K562 (cell line): Measurements from ENCODE around the gene SHFL. TPM values are rescaled to one million over a fixed set of nuclear protein-coding genes. Genes with fewer than 3 reads are reported as not detected.
A peak's percentile ranks its signal among the peaks of the same experiment; 100 is the strongest.

Experiments
- BDP1 ChIP-seq: IDR thresholded peaks from 3 replicates; pipeline ENCODE4 v1.6.1; 2011; ENCODE audit not compliant: insufficient read length, insufficient read depth
- ELF2 ChIP-seq: fragments of 250-450 bp; sonication (Bioruptor Pico); IDR thresholded peaks from 2 replicates; pipeline ENCODE4 v1.5.0; 2021; ENCODE audit warnings: mild to moderate bottlenecking
- FOXA1 ChIP-seq: fragments of 450-650 bp; IDR thresholded peaks from 2 replicates; pipeline ENCODE4 v1.6.1; 2016; ENCODE audit warnings: mild to moderate bottlenecking, borderline replicate concordance
- FOXA3 ChIP-seq, 2 experiments: fragments of 450-650 bp in 1 of 2; sonication (generic) in 1 of 2; formaldehyde crosslinking; IDR thresholded peaks in 1 of 2; conservative IDR thresholded peaks in 1 of 2; 2 replicates each; pipeline versions ENCODE4 v1.4.0 to v1.8.0; 2020 to 2022; ENCODE audit warnings: mild to moderate bottlenecking in 2 of 2, missing genetic modification reagents in 1 of 2
- GTF2E2 ChIP-seq: fragments of 200-800 bp; sonication (Bioruptor generic); IDR thresholded peaks from 2 replicates; pipeline ENCODE4 v1.6.1; 2016; ENCODE audit warnings: missing genetic modification characterization, missing compliant biosample characterization
- HBP1 ChIP-seq: fragments of 450-650 bp; formaldehyde crosslinking; IDR thresholded peaks from 2 replicates; pipeline ENCODE4 v1.4.0; 2022; ENCODE audit warnings: missing genetic modification characterization
- MCM2 ChIP-seq: fragments of 450-650 bp; IDR thresholded peaks from 2 replicates; pipeline ENCODE4 v1.6.1; 2017; ENCODE audit warnings: low read depth, mild to moderate bottlenecking
- NFATC3 ChIP-seq: fragments of 450-650 bp; IDR thresholded peaks from 2 replicates; pipeline ENCODE4 v1.6.1; 2017; ENCODE audit warnings: mild to moderate bottlenecking
- NFE2 ChIP-seq: IDR thresholded peaks from 2 replicates; pipeline ENCODE4 v1.6.1; 2014; ENCODE audit warnings: antibody characterized with exemption, low read depth
- NFRKB ChIP-seq: fragments of 450-650 bp; IDR thresholded peaks from 2 replicates; pipeline ENCODE4 v1.6.1; 2016; ENCODE audit warnings: low read depth
- PCBP2 ChIP-seq: fragments of 200-400 bp; formaldehyde crosslinking; IDR thresholded peaks from 2 replicates; pipeline ENCODE4 v1.6.1; 2018; ENCODE audit warnings: low read length, low read depth, mild to moderate bottlenecking, moderate library complexity; ENCODE audit not compliant: poor library complexity, severe bottlenecking
- SOX6 ChIP-seq: fragments of 450-650 bp; IDR thresholded peaks from 2 replicates; pipeline ENCODE4 v1.6.1; 2014; ENCODE audit warnings: mild to moderate bottlenecking
- SRF ChIP-seq, 2 experiments: fragments of 250-450, 450-650 bp in 1 of 2; sonication (Bioruptor Pico) in 1 of 2; sonication (generic) in 1 of 2; formaldehyde crosslinking; IDR thresholded peaks; 2 replicates each; pipeline versions ENCODE4 v1.5.0 to v1.5.1; 2020 to 2022; ENCODE audit warnings: mild to moderate bottlenecking in 1 of 2, missing genetic modification reagents in 1 of 2
- TFAM ChIP-seq: fragments of 250-450 bp; sonication (Bioruptor Pico); conservative IDR thresholded peaks from 2 replicates; pipeline ENCODE4 v1.5.0; 2021; ENCODE audit warnings: mild to moderate bottlenecking, moderate library complexity
- ZFP36 ChIP-seq: fragments of 150-350 bp; IDR thresholded peaks from 2 replicates; pipeline ENCODE4 v1.6.1; 2018; ENCODE audit warnings: low read length, low read depth; ENCODE audit not compliant: partially characterized antibody
- ZFPM2 ChIP-seq: fragments of 250-450 bp; sonication (Bioruptor Pico); IDR thresholded peaks from 2 replicates; pipeline ENCODE4 v1.5.1; 2022; ENCODE audit warnings: mild to moderate bottlenecking
- ZNF165 ChIP-seq: fragments of 250-450 bp; sonication (Bioruptor Pico); IDR thresholded peaks from 2 replicates; pipeline ENCODE4 v1.4.0; 2020; ENCODE audit warnings: borderline replicate concordance
- ZNF408 ChIP-seq: fragments of 250-450 bp; sonication (Bioruptor Pico); IDR thresholded peaks from 2 replicates; pipeline ENCODE4 v1.4.0; 2020; ENCODE audit warnings: low read depth, mild to moderate bottlenecking, moderate library complexity
- polyA plus RNA-seq, 8 experiments: library from polyadenylated mRNA; depleted of rRNA in 4 of 8; stranded (reverse) in 5 of 8; unstranded in 3 of 8; fragments of >200 nt; fragmentation: Nextera tagmentation in 2 of 8; fragmentation: Illumina TruSeq in 1 of 8; extraction: Ambion mirVana in 2 of 8; extraction: Trizol in 1 of 8; gene quantifications; 2 replicates each; pipeline versions ENCODE4 v1.2.1 to v1.2.3, GENCODE V29; 2011 to 2014; ENCODE audit warnings: inconsistent platforms in 1 of 8, missing spikeins in 1 of 8
- total RNA-seq, 7 experiments: library from RNA; depleted of rRNA in 6 of 7; stranded (reverse); fragments of >200 nt in 6 of 7; fragmentation: Illumina TruSeq in 2 of 7; extraction: Trizol in 2 of 7; gene quantifications; 2 replicates each; pipeline versions ENCODE4 v1.2.1 to v1.2.3, GENCODE V29; 2011 to 2021; ENCODE audit warnings: low replicate concordance in 1 of 7
- TF ChIP-seq, protein P1 (sequence below): fragments of 200-800 bp; sonication (Bioruptor generic); IDR thresholded peaks from 2 replicates; pipeline ENCODE4 v1.6.1; 2016; ENCODE audit warnings: missing genetic modification characterization, missing compliant biosample characterization
- TF ChIP-seq, protein P2 (sequence below): fragments of 250-450 bp; sonication (Bioruptor Pico); IDR thresholded peaks from 2 replicates; pipeline ENCODE4 v1.8.0; 2021; ENCODE audit warnings: moderate library complexity, mild to moderate bottlenecking, inconsistent platforms
- TF ChIP-seq, protein P3 (sequence below): sonication (generic); formaldehyde crosslinking; IDR thresholded peaks from 2 replicates; pipeline ENCODE4 v1.8.1; 2022; ENCODE audit warnings: missing genetic modification reagents

The SHFL gene
- total and polyA plus RNA-seq, 9 of the 15 experiments (the other 6 are each of a cell fraction or from before 2014, with no cell fraction given) = 1.5 to 25.7 (median 13.0) TPM

DNA sequence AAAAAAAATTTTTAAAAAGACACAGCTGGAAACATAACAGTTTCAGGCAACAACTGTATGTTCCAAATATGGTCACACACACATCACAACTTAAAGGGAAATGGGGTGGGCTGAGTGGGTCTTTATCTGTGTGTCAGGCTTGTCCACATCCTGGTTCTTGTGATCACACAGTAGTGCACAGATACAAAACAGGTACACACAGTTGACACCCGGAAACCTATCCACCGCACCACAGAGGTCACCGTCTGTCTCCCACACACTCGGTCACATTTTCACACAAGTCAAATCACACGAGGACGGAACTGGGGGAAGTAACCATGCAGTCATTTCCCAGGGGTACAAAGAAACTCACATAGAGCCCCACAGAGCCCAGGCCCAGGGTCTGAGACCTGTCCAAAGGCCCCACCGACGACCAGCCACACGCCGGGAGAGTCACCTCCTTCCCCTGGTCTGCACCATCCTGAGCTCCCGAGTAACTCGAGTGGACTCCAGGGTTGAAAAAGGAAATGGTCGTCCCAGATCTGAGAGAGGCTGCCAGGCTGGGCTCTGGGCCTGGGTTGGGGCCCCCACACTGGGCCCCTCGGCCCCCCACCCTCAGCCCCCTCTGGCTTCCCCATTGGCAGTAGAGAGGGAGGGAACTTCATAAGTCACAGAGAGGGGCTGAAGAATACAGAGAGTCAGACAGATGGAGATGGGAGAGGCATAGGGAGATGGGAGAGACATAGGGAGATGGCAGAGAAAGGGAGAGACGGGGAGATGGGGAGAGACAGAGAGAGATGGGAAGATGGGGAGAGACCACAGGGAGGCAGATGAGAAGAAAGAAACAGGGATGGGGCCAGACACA, 18.8 kb downstream of the SHFL start (continued):
- TF ChIP-seq NFATC3 (no peak), GTF2E2 (tag) (no peak; the same call in 1 of the 2 replicates), ELF2 (CRISPR knock-in tag) (no peak), SRF (CRISPR knock-in tag; IDR thresholded peaks at IDR 0.05) (peak in 1 of 2 experiments; percentile 87; a peak in 2 of 4 replicates), ZFPM2 (CRISPR knock-in tag) (no peak), PCBP2 (no peak), TFAM (CRISPR knock-in tag) (no peak), ZNF408 (CRISPR knock-in tag) (no peak), FOXA1 (no peak), BDP1 (no peak), ZNF165 (CRISPR knock-in tag) (no peak), SOX6 (0 out of 2 replicates have a peak, but pooled peaks have one; percentile 36), ZFP36 (no peak), FOXA3 (CRISPR knock-in tag; conservative IDR thresholded peaks at IDR 0.05 in 1 of 2, IDR thresholded peaks at IDR 0.05 in 1 of 2) (no peak), HBP1 (CRISPR knock-in tag) (no peak), NFRKB (no peak), MCM2 (no peak), NFE2 (no peak)
- TF ChIP-seq, protein P1, sequence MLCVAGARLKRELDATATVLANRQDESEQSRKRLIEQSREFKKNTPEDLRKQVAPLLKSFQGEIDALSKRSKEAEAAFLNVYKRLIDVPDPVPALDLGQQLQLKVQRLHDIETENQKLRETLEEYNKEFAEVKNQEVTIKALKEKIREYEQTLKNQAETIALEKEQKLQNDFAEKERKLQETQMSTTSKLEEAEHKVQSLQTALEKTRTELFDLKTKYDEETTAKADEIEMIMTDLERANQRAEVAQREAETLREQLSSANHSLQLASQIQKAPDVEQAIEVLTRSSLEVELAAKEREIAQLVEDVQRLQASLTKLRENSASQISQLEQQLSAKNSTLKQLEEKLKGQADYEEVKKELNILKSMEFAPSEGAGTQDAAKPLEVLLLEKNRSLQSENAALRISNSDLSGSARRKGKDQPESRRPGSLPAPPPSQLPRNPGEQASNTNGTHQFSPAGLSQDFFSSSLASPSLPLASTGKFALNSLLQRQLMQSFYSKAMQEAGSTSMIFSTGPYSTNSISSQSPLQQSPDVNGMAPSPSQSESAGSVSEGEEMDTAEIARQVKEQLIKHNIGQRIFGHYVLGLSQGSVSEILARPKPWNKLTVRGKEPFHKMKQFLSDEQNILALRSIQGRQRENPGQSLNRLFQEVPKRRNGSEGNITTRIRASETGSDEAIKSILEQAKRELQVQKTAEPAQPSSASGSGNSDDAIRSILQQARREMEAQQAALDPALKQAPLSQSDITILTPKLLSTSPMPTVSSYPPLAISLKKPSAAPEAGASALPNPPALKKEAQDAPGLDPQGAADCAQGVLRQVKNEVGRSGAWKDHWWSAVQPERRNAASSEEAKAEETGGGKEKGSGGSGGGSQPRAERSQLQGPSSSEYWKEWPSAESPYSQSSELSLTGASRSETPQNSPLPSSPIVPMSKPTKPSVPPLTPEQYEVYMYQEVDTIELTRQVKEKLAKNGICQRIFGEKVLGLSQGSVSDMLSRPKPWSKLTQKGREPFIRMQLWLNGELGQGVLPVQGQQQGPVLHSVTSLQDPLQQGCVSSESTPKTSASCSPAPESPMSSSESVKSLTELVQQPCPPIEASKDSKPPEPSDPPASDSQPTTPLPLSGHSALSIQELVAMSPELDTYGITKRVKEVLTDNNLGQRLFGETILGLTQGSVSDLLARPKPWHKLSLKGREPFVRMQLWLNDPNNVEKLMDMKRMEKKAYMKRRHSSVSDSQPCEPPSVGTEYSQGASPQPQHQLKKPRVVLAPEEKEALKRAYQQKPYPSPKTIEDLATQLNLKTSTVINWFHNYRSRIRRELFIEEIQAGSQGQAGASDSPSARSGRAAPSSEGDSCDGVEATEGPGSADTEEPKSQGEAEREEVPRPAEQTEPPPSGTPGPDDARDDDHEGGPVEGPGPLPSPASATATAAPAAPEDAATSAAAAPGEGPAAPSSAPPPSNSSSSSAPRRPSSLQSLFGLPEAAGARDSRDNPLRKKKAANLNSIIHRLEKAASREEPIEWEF (CRISPR knock-in tag) = no peak; the same call in 1 of the 2 replicates
- TF ChIP-seq, protein P2, sequence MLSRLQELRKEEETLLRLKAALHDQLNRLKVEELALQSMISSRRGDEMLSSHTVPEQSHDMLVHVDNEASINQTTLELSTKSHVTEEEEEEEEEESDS (CRISPR knock-in tag) = no peak
- TF ChIP-seq, protein P3, sequence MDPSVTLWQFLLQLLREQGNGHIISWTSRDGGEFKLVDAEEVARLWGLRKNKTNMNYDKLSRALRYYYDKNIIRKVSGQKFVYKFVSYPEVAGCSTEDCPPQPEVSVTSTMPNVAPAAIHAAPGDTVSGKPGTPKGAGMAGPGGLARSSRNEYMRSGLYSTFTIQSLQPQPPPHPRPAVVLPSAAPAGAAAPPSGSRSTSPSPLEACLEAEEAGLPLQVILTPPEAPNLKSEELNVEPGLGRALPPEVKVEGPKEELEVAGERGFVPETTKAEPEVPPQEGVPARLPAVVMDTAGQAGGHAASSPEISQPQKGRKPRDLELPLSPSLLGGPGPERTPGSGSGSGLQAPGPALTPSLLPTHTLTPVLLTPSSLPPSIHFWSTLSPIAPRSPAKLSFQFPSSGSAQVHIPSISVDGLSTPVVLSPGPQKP (CRISPR knock-in tag) = no peak
